ENCODE data around the gene CASK.

CASK gene

DNA sequence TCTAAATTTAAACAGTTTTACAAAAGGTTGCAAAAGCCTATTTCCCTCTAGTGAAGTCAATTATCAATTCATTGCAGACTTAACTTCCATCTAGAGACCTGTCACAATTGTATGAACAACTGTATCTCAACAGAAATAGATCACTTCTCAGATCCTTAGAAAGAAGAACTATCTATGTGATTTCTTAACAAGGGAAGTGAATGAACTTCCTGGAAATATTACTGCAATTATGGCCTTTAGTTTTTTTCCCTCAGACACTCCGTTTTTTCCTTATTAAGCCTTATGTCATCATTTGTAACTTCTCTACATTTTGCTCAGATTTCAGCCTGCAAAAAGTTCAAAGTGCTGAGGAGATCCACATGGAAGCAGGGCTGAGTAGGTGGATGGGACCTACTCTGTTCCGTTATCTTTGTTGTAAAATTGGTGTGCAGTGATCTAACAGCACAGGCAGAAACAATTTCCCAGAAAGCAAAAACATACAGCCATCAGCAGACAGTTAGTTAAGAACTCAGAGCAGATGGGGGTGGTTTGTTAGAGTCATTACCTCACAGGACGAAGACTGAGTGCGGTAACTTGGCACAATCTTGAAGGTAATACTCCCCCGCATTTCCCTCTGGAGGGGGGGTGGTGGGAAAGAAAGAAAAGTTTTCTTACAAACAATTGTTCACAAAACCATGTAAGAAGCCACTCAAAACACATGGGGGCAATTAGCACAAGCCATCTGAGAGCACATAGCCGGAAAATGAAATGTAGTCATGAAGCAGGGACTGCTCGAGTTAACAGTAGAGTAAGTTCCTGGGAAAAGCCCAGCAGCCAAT lies 363.9 kb downstream of the CASK start:
- peak overlapping the region; percentile 69 for H3K27ac ChIP-seq
- H3K27me3 ChIP-seq: no peaks in the 10 kb centered on the region
- no peaks in the 10 kb centered on the region for H3K9me3 ChIP-seq
- H3K36me3 ChIP-seq: no peaks in the 10 kb centered on the region
- TF ChIP-seq, protein P1, sequence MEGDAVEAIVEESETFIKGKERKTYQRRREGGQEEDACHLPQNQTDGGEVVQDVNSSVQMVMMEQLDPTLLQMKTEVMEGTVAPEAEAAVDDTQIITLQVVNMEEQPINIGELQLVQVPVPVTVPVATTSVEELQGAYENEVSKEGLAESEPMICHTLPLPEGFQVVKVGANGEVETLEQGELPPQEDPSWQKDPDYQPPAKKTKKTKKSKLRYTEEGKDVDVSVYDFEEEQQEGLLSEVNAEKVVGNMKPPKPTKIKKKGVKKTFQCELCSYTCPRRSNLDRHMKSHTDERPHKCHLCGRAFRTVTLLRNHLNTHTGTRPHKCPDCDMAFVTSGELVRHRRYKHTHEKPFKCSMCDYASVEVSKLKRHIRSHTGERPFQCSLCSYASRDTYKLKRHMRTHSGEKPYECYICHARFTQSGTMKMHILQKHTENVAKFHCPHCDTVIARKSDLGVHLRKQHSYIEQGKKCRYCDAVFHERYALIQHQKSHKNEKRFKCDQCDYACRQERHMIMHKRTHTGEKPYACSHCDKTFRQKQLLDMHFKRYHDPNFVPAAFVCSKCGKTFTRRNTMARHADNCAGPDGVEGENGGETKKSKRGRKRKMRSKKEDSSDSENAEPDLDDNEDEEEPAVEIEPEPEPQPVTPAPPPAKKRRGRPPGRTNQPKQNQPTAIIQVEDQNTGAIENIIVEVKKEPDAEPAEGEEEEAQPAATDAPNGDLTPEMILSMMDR (IDR thresholded peaks at IDR 0.05): no peak
- peaks cover 23 to 32% of the 10 kb centered on the region in 2 experiments for H3K4me1 ChIP-seq (ENCODE audit: control insufficient read depth in 1 of 2, insufficient read depth in 1 of 2, low read depth in 1 of 2, low read length in 1 of 2)
- peak overlapping the region in 1 of 2 experiments; percentile 12 for H3K4me3 ChIP-seq (ENCODE audit: low read depth in 1 of 2, low read length in 1 of 2)

DNA sequence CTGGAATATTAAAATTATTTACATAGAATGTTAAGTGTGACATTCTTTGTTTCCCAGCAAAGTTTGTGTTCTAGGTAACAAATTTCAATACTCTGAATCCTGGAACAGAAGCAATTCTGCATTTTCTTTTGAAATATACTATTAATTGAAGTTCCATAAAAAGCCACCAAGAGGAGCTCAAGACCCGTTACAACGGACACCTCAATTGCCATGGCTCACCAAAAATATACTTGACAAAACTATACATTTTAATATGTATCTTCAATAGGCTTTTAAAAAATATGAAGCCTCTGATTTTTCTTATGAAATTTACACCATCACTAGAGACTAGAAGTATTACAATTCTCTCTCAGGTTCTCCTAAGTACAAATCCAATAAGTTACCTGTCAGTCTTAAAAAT lies 364.8 kb downstream of the CASK start:
- Histone ChIP-seq H3K27ac (peak overlapping the region; percentile 69), H3K4me1 (ENCODE audit: control insufficient read depth in 1 of 2, insufficient read depth in 1 of 2, low read depth in 1 of 2, low read length in 1 of 2) (peaks cover 27 to 32% of the 10 kb centered on the region in 2 experiments), H3K36me3 (no peaks in the 10 kb centered on the region), H3K9me3 (no peaks in the 10 kb centered on the region), H3K4me3 (ENCODE audit: low read depth in 1 of 2, low read length in 1 of 2) (no peak overlapping the region), H3K27me3 (no peaks in the 10 kb centered on the region)
- TF ChIP-seq, protein P1 (IDR thresholded peaks at IDR 0.05): no peak

DNA sequence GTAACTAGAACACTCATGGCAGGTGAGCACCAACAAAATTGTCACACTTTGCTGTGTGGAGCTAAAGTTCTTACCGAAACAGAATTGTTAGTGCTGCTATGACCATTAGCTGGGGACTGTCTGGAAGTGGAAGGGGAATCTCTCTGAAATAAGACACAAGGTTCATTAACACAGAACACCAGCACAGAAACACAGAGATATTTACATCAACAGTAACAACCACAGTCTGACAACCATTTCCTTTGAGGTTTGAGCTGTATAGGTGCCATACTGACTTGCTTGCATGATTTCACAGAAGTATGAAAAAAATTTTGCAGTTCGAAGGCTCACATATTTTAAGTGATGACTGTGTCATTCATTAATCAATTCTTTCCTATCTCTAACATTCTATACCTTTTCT lies 366.4 kb downstream of the CASK start:
- TF ChIP-seq, protein P1 (IDR thresholded peaks at IDR 0.05): no peak
- H3K27ac ChIP-seq: no peak overlapping the region
- H3K4me1 ChIP-seq (ENCODE audit: control insufficient read depth in 1 of 2, insufficient read depth in 1 of 2, low read depth in 1 of 2, low read length in 1 of 2): peaks cover 27 to 32% of the 10 kb centered on the region in 2 experiments
- no peaks in the 10 kb centered on the region for H3K9me3 ChIP-seq
- no peaks in the 10 kb centered on the region for H3K36me3 ChIP-seq
- H3K27me3 ChIP-seq: no peaks in the 10 kb centered on the region
- no peak overlapping the region for H3K4me3 ChIP-seq (ENCODE audit: low read depth in 1 of 2, low read length in 1 of 2)

DNA sequence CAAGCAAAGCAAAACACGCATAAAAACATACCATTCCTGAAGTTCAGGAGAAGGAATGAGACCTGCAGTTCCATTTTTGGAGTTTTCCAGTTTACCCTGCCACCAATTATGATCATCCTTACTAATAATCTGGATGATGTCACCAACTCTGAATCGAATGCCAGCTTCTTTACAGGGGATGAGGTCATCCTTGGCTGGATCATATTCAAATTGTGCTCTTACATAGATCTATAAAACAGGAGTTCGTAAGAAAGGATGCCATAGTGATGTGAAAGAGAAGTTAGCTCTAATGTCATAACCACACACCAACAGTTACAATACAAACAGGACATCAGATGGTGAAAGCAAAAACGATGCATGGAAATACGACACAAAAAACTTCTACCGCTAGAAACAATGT lies 369.7 kb downstream of the CASK start:
- Histone ChIP-seq H3K4me3 (ENCODE audit: low read depth in 1 of 2, low read length in 1 of 2) (no peak overlapping the region), H3K9me3 (no peaks in the 10 kb centered on the region), H3K4me1 (ENCODE audit: control insufficient read depth in 1 of 2, insufficient read depth in 1 of 2, low read depth in 1 of 2, low read length in 1 of 2) (peaks cover 7 to 8% of the 10 kb centered on the region in 2 experiments), H3K27me3 (no peaks in the 10 kb centered on the region), H3K27ac (no peak overlapping the region), H3K36me3 (no peaks in the 10 kb centered on the region)
- TF ChIP-seq, protein P1 (IDR thresholded peaks at IDR 0.05): no peak

DNA sequence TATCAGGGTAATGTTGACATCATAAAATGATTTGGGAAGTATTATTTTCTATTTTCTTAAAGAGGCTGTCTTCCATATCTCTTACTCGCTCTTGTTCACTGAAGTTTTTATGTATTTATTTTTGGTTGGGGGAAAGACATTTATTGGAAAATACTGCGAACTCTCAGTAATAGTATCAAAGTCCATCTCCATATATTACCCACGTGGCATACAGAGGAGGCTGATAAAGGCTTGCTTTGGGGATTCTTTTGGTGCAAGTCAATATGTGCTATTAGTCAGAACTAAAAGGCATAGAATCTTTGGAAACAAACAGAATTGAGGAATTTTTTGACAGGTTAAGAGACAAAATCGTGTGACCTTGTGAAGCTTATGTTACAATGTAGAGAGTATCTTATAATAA lies 374.9 kb downstream of the CASK start:
- H3K4me3 ChIP-seq (ENCODE audit: low read depth in 1 of 2, low read length in 1 of 2): no peak overlapping the region
- no peak overlapping the region for H3K27ac ChIP-seq
- TF ChIP-seq, protein P1 (IDR thresholded peaks at IDR 0.05): no peak
- no peaks in the 10 kb centered on the region for H3K9me3 ChIP-seq
- H3K27me3 ChIP-seq: no peaks in the 10 kb centered on the region
- H3K36me3 ChIP-seq: no peaks in the 10 kb centered on the region
- H3K4me1 ChIP-seq (ENCODE audit: control insufficient read depth in 1 of 2, insufficient read depth in 1 of 2, low read depth in 1 of 2, low read length in 1 of 2): no peaks in the 10 kb centered on the region

Data from neutrophil (primary cell).